ENCODE results near the gene STK40.

GRCh38 chr1:36306902-36307456, 78.7 kb downstream of the STK40 start:
- TF ChIP-seq CTCF (conservative IDR thresholded peaks at IDR 0.05; ENCODE audit: low read length) = no peak
- no peak for TF ChIP-seq EZH2phosphoT487 (IDR thresholded peaks at IDR 0.05; ENCODE audit: borderline replicate concordance, low read depth, low read length)

All from OCI-LY7 (cell line).